Eye (tissue), 1 donor: ENCODE results near the gene SOX3.

Source experiments
- DNase-seq: peaks from one replicate; pipeline ENCODE4 v3.0.0-alpha.2; 2015

Gene SOX3

GRCh38 chrX:140504371-140505324, at the start of gene SOX3:
Gene SOX3, minus strand, starts transcription at chrX:140505069. Its CDS starts 9 bp downstream, at chrX:140505060.
- peak; percentile 58 for DNase-seq

GRCh38 chrX:140548985-140549384, 44.1 kb upstream of the SOX3 start:
- no peak for DNase-seq

DNA sequence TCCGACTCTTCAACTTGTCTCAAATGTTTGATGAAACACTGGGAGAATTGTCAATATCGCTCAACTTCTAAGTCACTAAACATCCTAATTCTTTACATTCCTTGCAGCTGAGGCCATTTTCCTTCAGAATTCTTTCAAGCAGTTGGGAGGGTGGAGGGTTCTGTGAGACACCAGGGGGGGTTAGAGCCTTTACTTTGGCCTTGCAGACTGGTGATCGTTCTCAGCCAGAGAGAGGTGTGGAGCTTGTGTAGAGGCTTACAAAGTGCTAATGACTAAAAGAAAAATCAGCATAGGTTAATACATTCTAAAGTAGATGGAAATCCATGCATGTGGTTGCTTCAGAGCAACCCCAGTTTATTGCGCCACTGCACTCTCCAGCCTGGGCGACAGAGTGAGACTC, 21.3 kb upstream of the SOX3 start:
- DNase-seq: peak; percentile 8

DNA sequence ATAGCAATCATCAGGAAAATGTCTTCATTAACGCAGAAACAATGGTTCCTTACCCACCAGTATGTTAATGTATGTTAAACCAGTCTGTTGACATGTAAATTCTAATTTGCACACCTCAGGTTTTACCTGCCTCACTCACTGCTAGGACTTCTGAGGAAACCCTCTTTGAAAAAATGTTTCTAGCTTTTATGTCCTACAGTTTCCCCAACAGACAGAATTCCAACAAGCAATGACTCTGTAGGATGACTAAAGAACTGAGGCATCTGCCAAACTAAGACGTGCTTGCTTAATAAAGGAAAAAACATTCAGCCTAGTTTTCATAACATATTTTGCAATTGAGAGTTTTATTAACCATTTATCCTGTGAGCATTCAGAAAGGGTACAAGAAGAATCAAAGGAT, 20.6 kb upstream of the SOX3 start:
- DNase-seq: no peak

DNA sequence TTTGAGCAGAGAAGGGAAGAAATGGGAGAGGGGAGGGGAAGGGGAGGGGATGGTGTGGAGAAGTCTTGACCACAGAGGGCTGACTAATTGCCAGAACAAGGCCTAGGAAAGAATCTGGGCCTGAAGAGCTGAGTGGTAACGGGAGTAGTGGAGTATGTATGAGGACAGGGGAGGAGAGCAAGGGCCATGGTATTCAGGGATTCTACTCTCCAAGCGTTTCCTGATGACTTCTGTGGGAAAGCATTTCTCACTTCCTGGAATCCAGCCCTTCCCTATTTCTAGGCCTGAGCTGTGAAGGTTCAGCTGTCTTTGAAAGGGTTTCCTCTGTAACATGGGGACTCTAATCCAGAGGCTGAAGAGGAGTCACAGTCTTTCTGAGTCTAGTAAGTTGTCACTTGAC, 19.7 kb upstream of the SOX3 start:
- DNase-seq: no peak

DNA sequence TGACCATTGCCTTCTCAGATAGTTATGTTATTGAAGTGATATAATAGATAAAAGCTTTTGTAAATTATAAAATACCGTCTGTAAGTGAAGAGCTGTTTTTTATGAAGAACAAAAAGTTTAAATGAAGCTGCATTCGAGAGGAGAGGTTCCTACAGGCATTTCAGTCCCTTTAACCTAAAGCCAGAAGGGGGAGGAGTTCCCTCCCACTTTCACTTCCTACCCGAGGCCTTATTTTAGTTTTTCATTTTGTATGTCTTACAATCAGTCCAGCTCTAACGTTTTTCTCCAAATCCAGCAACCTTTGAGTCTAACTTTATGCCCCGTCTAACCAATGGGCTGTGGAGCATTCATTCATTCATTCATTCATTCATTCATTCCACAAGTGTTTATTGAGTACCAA, 16.5 kb upstream of the SOX3 start:
- DNase-seq: no peak

- no peak for DNase-seq
Observed at GRCh38 chrX:140514554-140514953, 9.7 kb upstream of the SOX3 start.

DNA sequence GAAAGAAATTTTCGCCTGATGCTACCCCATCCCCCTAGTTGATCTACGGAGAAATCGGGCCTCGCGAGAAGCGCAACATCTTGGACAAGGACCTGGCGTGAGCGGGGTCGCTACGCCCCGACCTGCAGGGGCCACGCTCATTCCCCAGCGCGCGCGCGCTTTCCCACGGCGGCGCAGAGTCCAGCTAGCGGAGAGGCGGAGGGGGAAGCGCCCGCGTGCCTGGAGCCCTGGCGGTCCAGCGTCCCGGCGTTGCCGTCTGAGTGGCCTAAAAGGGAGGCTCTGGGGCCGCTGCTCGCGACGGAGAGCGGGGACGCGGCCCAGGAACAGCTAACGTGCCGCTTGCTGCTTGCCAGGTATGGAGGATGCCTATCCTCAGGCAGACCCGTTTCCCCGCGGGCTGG, 6.0 kb upstream of the SOX3 start:
- DNase-seq: peak; percentile 46

GRCh38 chrX:140510306-140510676, 5.4 kb upstream of the SOX3 start:
- DNase-seq: peak; percentile 33

DNA sequence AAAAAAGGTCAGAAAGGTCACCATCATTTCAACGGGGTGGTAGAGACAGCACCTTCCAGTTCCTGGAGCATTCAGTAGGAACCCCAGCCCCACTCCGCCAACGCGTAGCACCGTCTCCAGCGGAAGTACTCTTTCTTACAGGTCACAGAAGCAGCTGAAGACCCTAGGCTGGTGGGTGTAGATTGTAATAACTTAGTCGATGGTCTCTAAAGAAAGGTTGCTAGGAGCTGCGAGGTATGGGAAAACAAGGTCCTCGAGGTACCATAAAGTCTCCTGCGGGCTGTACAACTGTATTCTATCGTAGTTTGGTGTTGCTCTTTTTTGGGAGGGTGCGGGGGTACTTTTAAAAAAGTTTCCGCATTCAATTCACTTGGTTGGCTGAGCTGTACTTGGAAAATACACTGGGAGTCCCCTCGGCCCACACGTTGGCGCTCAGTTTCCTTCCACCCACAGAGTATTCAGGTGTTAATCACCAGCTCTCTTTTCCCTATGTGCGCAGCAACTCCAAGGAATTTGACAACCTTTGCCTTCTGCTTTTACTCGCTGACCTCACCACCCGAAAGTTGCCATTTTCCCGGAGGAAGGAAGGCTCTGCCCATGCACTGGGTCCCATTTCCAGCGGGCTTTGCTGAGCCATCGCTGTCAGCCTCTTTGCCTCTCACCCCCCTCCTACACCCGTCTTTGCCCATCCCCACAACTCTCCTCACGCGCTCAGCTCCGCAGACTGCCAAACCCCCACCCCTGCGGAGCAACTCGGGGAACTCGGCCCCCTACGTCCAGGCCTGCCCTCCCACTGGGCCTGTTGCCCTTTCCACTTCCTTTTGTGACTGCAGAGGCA, 4.8 kb upstream of the SOX3 start:
- peak; percentile 17 for DNase-seq

DNA sequence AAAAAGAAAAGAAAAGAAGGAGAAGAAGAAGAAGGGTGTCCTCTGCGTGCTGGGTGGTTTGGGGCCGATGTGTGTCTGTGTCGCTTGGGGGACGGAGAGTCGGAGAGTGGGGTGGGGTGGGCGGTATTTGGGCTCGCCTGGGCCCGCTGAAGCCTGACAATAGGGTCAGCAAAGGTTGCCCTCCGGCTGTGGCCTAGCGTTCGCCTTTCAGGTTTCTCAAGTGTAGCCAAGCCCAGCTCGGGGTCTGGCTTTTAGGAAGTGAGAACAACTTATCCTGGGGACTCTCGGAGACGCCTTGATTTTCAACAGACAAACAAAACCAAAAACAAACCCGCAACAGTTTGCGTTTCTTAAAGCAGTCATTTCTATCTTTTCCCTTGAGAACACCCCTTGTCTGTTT, 4.1 kb upstream of the SOX3 start:
- peak; percentile 16 for DNase-seq

DNA sequence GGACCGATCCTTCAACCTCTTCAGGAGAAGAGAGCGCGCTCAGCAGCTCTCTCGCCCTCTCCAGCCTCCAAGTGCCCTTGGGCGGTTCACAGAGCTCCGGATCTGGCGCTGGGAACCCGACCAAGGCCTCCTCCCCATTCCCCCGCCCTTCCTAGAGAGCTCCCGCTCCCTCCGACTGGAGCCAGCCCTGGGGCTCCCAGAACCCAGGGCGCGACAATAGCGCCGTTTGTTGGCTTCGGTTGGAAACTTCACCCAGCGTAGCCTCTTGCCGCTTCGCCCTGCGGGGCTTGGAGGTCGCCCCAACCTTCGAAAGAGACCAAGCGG, 3.1 kb upstream of the SOX3 start:
- peak; percentile 80 for DNase-seq

DNA sequence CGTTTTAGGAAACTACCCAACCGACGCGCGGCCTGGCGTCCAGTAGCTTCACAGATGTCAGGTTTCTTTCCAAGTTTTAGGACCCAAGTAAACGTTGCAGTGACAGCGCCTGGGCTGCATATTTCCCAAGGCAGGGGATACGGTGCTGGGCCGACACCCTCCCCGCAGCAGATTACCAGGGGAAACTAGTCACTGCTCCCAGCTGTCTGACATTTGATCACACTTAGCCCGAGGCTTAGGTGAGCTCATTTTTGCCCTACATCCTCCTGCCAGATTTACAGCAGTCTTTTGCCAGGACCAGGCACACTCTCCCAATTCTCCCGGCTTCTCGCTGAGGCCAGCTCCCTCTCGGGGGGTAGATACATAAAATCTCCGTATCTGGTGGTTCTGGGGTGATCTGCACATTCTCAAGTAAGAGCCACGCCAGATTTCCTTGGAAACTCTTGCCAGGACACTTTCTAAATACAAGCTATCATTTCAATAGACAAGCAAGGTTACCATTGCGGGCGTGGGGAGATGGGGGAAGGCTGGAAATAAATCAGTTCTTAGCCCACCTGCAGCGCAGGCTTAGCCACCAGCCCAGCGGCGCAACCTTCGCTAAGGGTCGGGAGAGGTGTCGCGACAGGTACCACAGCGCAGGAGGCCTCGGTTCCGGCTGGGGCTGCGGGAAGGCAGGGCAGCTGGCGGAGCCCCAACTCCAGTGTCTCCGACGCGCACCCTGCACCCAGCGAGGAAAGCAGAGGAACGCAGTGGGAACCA, 2.5 kb upstream of the SOX3 start:
- peak; percentile 30 for DNase-seq

DNA sequence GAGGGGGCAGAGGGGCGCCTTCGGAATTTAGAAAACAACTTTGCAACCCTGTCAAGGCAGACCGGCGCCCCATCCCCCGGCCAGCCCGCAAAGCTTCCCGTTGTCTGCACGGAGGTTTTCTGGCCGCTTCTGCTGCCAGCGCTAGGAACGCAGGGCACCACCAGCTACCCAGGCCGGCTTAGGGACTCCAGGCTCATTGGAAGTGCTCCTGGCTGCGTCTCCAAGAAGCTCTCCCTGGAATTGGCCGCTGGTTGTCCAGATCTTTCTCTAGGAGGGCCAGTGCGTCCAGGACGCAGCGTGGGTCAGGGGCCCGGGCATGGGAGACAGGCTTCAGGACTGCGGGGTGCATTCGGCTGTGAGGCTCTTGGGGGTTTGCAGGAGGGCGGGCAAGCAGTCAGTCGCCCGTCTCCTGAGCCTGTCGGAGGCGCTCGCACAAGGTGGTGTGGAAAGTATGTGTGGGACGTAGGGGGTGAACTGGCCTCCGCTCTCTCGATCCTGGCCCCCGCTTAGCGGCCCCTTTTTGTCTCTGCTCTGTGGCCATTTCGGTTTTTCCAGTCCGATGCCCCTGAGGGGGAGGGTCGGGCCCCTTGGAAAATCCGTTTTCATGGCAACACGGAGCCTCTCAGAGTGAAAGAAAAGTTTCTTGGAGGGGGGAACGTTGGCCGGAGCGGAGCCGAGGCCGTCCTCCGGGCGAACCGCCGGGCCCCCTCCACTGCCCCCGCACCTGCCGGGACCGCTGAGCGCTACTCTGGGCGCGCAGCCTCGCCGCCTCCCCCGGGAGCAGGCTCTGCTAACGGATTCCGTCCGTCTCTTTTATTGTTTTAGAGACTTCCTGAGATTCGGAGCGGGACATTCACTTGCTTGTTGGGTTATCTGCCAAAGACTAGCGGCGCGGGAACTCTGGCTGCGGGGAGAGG, 810 bp upstream of the SOX3 start:
- DNase-seq: peak; percentile 45

DNA sequence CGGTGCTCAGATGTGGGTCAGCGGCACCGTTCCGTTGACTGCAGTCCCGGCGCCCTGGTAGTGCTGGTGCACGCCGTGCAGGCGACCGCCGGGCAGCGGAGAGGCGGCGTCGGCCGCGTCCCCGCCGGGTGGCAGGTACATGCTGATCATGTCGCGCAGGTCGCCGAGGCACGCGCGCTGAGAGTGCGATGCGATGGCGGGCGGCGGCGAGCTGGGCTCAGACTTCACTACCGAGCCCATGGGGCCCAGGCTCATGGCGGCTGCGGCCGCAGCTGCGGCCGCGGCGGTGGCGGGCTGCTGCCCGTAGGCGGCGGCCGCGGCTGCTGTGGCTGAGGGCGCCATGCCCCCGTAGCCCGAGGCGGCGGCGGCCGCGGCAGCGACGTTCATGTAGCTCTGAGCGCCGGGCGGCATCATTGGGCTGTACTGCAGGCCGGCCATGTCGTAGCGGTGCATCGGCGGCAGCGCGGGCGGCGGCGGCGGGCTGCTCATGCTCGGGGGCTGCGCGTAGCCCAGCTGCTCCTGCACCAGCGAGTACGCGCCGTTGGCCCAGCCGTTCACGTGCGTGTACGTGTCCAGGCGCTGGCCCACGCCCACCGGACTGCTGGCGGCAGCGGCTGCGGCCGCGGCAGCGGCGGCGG, 1.0 kb downstream of the SOX3 start:
- peak; percentile 70 for DNase-seq

DNA sequence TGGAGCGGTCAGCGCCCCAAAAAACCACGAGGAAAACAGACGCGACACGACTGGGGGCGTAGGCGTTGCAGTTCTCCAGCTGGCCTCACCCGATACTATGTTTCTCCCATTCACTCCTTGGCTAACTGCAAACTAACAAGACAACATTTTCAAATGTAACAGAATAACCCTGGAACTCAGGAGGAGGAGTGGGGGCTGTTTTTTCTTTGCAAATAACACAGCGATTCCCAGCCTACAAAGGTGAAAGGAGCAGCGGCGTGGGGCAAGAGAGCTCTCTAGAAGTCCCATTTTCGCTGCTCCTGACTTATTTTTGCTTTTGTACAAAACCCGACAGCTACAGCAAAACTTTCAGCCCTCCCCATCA, 1.6 kb downstream of the SOX3 start:
- DNase-seq: peak; percentile 58

- DNase-seq: peak; percentile 57
Observed at GRCh38 chrX:140502491-140503237, 2.2 kb downstream of the SOX3 start.

DNA sequence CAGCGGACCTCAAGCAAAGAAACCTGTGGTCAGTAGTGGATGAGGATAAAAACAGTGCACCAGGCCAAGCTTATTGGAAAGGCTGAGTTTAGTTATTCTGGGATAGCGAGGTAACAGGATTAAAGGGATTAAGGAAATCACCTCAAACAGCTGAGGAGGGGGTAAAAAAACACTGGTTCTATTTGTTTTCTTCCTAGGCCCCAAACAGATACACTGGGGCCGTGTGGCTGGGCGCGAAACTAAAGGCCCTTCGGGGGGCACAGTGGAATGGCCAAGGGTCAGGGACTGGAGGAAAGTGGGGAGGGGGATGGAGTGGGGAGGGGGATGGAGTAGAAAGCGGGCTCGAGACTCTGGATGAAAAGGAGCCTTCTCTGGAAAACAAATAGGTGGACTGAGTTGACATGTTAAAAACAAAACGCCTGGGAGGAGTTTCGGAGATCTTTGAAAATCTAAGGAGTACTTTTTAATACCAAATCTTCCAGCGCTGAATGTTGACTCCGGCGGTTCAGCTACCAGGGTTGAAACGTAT, 2.9 kb downstream of the SOX3 start:
- DNase-seq: peak; percentile 15

- no peak for DNase-seq
Observed at GRCh38 chrX:140501321-140501720, 3.5 kb downstream of the SOX3 start.

DNA sequence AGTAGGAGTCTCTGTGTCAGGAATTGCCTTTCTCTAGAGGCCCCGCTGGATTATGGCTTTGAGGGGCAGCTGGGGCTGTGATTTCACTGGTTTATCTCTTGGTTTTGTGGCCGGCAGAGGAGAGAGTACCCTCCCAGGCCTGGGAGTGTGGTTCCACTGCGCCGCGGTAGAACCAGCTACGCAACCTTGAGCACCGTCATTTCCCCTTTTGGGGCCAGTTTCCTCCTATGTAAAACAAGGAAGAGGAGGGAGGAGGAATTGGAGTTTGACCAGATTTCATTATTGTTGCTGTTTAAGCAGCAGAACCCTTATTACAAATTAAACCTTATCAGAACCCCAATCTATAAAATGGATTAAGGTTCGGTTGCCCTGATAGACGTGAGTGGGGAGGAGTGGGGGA, 4.4 kb downstream of the SOX3 start:
- peak; percentile 8 for DNase-seq

DNA sequence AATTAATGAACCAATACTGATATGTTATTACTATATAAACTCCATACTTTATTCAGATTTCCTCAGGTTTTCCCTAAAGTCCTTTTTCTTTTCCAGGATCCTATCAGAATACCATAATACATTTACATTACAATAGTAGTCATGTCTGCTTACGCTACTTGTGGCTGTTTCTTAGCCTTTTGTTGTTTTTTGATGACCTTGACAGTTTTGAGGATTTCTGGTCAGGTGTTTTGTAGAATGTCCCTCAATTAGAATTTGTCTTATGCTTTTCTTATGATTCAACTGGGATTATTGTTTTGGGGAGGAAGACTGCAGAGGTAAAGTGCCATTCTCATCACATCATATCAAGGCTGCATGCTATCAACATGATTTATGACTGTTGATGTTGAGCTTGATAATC, 9.1 kb downstream of the SOX3 start:
- DNase-seq: no peak
